Measurements from ENCODE around the gene KCNK13. TPM values are rescaled to one million over a fixed set of nuclear protein-coding genes. Genes with fewer than 3 reads are reported as not detected.

The KCNK13 gene
- total and polyA plus RNA-seq, 2 experiments from 2014 or later = 0.21 to 1.0 TPM

GRCh38 chr14:90175631-90176030, 113.8 kb downstream of the KCNK13 start (continued):
- TF ChIP-seq ZNF462 (CRISPR knock-in tag; IDR thresholded peaks at IDR 0.05) (no peak), EZH2phosphoT487 (IDR thresholded peaks at IDR 0.05; ENCODE audit: unreplicated experiment) (no peak), NANOG (IDR thresholded peaks at IDR 0.05; ENCODE audit: borderline replicate concordance) (no peak), STAT1 (IDR thresholded peaks at IDR 0.05; ENCODE audit: unreplicated experiment) (no peak), ZNF331 (CRISPR knock-in tag; IDR thresholded peaks at IDR 0.05; ENCODE audit: low read depth) (no peak), JUNB (IDR thresholded peaks at IDR 0.05; ENCODE audit: unreplicated experiment) (no peak)

- no peaks in the 10 kb centered on the region for H3F3A ChIP-seq (replicated peaks; ENCODE audit: low read depth)
- Mint-ChIP-seq H3K27ac (no peak overlapping the region), H3K27me3 (ENCODE audit: insufficient read depth, low read depth, poor library complexity) (no peaks in the 10 kb centered on the region), H3K9me3 (no peaks in the 10 kb centered on the region), H3K4me1 (no peaks in the 10 kb centered on the region), H3K36me3 (ENCODE audit: low read depth) (no peaks in the 10 kb centered on the region; the same call in 2 of the 3 replicates), H3K4me3 (no peak overlapping the region)
- H3K36me3 ChIP-seq (ENCODE audit: insufficient read depth) = no peaks in the 10 kb centered on the region
- H3K4me3 ChIP-seq = no peak overlapping the region
- H3K4me2 ChIP-seq = no peak overlapping the region
- H3K4me1 ChIP-seq (ENCODE audit: insufficient read depth) = no peaks in the 10 kb centered on the region
- no peaks in the 10 kb centered on the region; the same call in 1 of the 2 replicates for H3K27me3 ChIP-seq (ENCODE audit: insufficient read depth)
- H3K27ac ChIP-seq (ENCODE audit: low read depth) = no peak overlapping the region
- no peak for TF ChIP-seq CTCF (conservative IDR thresholded peaks at IDR 0.05; ENCODE audit: low read depth in 2 of 2)
- no peak for TF ChIP-seq EZH2 (IDR thresholded peaks at IDR 0.05; ENCODE audit: low read depth, unreplicated experiment)
- no peak for TF ChIP-seq POLR2AphosphoS5 (IDR thresholded peaks at IDR 0.05; ENCODE audit: low read depth)
- TF ChIP-seq NANOG (IDR thresholded peaks at IDR 0.05; ENCODE audit: borderline replicate concordance) = no peak
- ATAC-seq (no peak), DNase-seq (ENCODE audit: low spot score) (no peak)
- no peaks in the 10 kb centered on the region for H4K20me1 ChIP-seq (replicated peaks; ENCODE audit: insufficient read depth)
- H3K79me2 ChIP-seq (replicated peaks; ENCODE audit: insufficient read depth) = no peaks in the 10 kb centered on the region
- 0 out of 2 replicates have a peak, but pooled peaks cover 6% of the 10 kb centered on the region for H3K9me2 ChIP-seq (ENCODE audit: insufficient read depth)
- H2AFZ ChIP-seq = no peak overlapping the region
These were observed 115.9 kb downstream of the KCNK13 start for GRCh38 chr14:90177539-90178189.

Data from GM23338 (cell line).